GM10248 (cell line): Measurements from ENCODE around the gene LLGL2.

ENCODE experiments used
- CTCF ChIA-PET: fragments of 300-600 bp; sonication (Branson Sonifier 250); formaldehyde crosslinking; extraction: SDS; loops from one replicate; lab custom pipeline; 2021; ENCODE audit warnings: antibody characterized with exemption; lab: Yijun Ruan, JAX
- POLR2A ChIA-PET: fragments of 350-650 bp; sonication (Branson Sonifier 250); formaldehyde crosslinking; extraction: SDS; loops from one replicate; lab custom pipeline; 2020; ENCODE audit warnings: antibody characterized with exemption; lab: Yijun Ruan, JAX
- DNase-seq: peaks from one replicate; pipeline ENCODE4 v3.0.0; 2012; ENCODE audit errors: extremely low spot score
- CTCF ChIP-seq: IDR thresholded peaks from 2 replicates; pipeline ENCODE4 v1.5.1; 2012; ENCODE audit warnings: mild to moderate bottlenecking, low read depth; ENCODE audit errors: extremely low read depth, missing control alignments, control extremely low read depth

Gene LLGL2

GRCh38 chr17:75617675-75618074 lies 92.2 kb downstream of the LLGL2 start:
- ChIA-PET CTCF (interaction anchor here (1.4 to 2.8 kb wide), 4 partner anchors 11 to 132 kb away, joined by 4 to 19 read pairs (median 7); partner anchors contain the start of gene SMIM5), POLR2A (no interaction called here)
- TF ChIP-seq CTCF: no peak
- DNase-seq: no peak

DNA sequence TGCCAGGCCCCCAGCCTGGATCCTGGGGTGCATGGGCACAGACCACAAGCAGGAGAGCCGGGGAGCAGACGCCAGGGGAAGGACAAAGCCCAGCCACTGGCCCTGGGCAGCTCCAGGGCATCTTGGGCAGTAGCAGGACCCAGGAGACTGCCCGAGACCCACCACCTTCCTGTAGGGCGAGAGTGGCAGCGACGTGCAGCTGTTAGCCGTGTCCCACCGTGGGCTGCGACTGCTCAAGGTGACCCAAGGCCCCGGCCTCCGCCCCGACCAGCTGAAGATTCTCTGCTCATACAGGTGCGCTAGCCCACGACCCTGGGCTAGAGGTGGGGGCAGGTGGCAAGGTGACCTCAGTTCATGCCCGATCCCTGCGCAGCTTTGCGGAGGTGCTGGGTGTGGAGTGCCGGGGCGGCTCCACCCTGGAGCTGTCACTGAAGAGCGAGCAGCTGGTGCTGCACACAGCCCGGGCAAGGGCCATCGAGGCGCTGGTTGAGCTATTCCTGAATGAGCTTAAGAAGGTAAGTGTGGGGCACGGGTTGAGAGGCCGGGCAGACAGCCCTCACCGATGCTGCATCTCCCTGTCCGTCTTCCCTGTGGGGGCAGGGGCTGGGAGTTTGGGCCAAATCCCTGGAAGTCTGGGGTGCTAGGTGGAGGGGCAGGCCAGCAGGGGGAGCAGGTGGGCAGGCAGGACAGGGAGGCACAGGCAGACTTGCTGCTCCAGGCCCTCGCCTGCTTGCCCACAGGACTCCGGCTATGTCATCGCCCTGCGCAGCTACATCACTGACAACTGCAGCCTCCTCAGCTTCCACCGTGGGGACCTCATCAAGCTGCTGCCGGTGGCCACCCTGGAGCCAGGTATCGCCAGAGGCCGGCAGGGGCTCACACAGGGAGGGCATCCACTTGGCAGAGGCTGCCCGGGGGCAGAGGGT lies 94.3 kb downstream of the LLGL2 start:
- POLR2A ChIA-PET: interaction anchor here (0.8 to 1.6 kb wide), 2 partner anchors 95 to 128 kb away, joined by 3 to 4 read pairs; no protein-coding TSS in a partner anchor
- DNase-seq: peak; percentile 59
- TF ChIP-seq CTCF: peak; percentile 28
- CTCF ChIA-PET: interaction anchor here (0.8 to 29.8 kb wide), 8 partner anchors 10 to 130 kb away, joined by 3 to 856 read pairs (median 10); partner anchors contain the start of gene SMIM5

DNA sequence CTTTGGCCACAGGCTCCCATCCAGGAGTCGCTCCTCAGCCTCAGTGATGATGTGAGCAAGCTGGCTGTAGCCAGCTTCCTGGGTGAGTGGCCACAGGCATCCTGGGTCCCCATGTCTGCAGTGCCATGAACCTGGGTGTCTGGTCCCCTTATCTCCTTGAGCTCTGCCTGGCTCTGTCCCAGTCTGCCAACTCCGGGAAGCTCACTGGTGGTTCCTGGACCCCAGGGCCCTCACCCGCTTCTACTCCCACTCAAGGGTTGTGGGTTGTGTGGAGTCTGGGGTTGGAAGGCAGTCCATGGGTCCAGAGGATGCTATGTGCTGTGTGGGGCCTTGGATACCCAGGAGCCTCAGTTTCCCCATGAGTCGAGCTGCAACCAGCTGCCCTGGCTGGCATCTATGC lies 96.0 kb downstream of the LLGL2 start:
- ChIA-PET POLR2A (interaction anchor here (0.6 to 1.0 kb wide), 2 partner anchors 140 to 159 kb away, joined by 5 to 9 read pairs; no protein-coding TSS in a partner anchor), CTCF (interaction anchor here (0.7 to 29.8 kb wide), 5 partner anchors 8 to 128 kb away, joined by 3 to 856 read pairs (median 82); partner anchors contain the start of gene SMIM5)
- DNase-seq: no peak
- TF ChIP-seq CTCF: no peak

DNA sequence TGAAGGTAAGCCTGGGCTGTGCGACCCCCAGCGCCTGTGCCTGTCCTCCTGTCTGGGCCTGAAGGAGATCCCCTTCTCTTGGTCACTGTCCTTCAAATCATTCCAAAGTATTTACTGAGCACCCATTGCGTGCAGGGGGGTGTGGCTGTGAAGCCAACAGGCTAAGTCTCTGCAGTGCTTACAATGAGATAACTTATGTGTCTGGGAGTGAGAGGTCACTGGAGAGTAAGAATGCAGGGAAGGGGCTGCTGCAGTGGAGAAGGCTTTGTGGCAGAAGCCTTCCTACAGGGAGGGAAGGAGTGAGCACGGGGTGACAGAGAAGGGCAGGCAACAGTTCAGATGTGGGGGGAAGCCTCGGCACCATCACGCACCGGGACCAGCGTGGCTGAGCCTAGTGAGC lies 96.6 kb downstream of the LLGL2 start:
- POLR2A ChIA-PET: interaction anchor here (0.6 to 1.0 kb wide), 2 partner anchors 140 to 158 kb away, joined by 5 to 9 read pairs; no protein-coding TSS in a partner anchor
- no peak for TF ChIP-seq CTCF
- DNase-seq: no peak
- CTCF ChIA-PET: interaction anchor here (0.7 to 29.8 kb wide), 4 partner anchors 8 to 127 kb away, joined by 3 to 856 read pairs (median 272); partner anchors contain the start of gene SMIM5

GRCh38 chr17:75622771-75623273 lies 97.3 kb downstream of the LLGL2 start:
- ChIA-PET CTCF (interaction anchor here (1.0 to 29.8 kb wide), 6 partner anchors 11 to 127 kb away, joined by 3 to 856 read pairs (median 50); partner anchors contain the start of gene SMIM5), POLR2A (no interaction called here)
- no peak for DNase-seq
- no peak for TF ChIP-seq CTCF

GRCh38 chr17:75623386-75623785 lies 97.9 kb downstream of the LLGL2 start:
- TF ChIP-seq CTCF: no peak
- CTCF ChIA-PET: interaction anchor here (1.0 to 29.8 kb wide), 6 partner anchors 11 to 126 kb away, joined by 3 to 856 read pairs (median 50); partner anchors contain the start of gene SMIM5
- POLR2A ChIA-PET: no interaction called here
- no peak for DNase-seq
